Measurements from ENCODE around the gene FTL.

Gene FTL

DNA sequence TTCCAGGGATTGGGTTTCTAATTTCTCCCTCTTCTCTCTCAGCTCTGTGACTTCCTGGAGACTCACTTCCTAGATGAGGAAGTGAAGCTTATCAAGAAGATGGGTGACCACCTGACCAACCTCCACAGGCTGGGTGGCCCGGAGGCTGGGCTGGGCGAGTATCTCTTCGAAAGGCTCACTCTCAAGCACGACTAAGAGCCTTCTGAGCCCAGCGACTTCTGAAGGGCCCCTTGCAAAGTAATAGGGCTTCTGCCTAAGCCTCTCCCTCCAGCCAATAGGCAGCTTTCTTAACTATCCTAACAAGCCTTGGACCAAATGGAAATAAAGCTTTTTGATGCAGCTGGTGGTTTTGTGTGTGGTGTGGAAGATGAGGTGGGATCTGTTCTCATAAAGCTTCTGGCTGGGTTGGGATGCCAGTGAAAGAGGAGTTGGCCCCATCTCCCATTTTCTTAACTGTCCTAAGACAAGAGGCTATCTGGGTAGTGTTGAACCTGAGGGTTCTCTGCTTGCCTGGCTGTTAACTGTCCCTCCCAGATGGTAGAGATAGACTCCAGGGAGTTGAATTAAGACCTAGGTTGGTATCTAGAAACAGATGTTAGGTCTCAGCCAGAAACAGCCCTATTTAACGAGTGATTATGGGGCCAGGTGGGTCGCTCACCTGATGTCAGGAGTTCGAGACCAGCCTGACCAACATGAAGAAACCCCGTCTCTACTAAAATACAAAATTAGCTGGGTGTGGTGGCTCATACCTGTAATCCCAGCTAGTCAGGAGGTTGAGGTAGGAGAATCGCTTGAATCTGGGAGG lies 1.6 kb downstream of the FTL start:
- H3K4me3 ChIP-seq (ENCODE audit: low read depth, low read length): peak overlapping the region; percentile 99
- ChIA-PET CTCF (interaction anchor here (1.1 to 8.9 kb wide), 7 partner anchors 10 to 178 kb away, joined by 4 to 141 read pairs (median 8); no protein-coding TSS in a partner anchor), POLR2A (interaction anchor here (0.8 to 7.5 kb wide), 18 partner anchors 10 to 333 kb away, joined by 3 to 119 read pairs (median 6); partner anchors contain the start of genes BAX, GYS1, HSD17B14 and NUCB1)
- no peak for TF ChIP-seq CTCF (IDR thresholded peaks at IDR 0.05; ENCODE audit: insufficient read depth, low read length, missing control alignments)
- no peak for DNase-seq (ENCODE audit: low read depth, low spot score)

DNA sequence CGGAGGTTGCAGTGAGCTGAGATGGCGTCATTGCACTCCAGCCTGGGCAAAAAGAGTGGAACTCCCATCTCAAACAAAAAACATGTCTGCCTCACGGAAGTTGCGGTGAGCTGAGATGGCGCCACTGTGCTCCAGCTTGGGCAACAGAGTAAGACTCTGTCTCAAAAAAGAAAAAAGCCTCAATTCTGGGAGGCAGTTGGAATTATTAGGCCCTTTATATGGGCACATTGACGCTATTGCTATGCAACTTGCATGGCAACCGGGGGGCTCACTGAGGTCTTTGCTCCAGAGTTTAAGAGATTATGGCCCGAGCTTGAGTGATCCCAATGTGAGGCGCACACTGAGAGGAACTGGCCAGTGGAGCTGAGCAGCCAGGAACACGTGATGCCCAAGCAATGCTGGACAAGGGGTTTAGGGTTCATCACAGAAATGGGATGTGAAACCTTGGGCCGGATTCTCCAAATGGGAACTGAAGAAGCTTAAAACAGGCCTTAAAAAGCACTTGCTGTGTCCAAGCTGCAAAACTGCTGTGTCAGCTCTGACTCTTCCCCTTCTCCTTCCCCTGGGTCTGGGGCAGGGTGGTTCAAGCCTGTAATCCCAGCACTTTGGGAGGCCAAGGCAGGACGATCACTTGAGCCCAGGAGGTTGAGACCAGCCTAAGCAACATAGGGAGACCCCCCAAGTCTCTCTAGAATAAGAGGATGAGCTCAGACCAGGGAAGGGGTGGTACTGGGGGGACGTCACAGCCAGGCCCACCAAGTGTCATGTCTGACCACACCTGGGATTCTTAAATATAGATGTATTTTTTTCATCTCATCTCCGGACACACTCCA lies 2.5 kb downstream of the FTL start:
- ChIA-PET CTCF (interaction anchor here (0.6 to 8.9 kb wide), 7 partner anchors 9 to 179 kb away, joined by 3 to 141 read pairs (median 8); no protein-coding TSS in a partner anchor), POLR2A (interaction anchor here (0.6 to 7.5 kb wide), 15 partner anchors 9 to 179 kb away, joined by 3 to 119 read pairs (median 6); partner anchors contain the start of genes BAX, GYS1, HSD17B14 and NUCB1)
- no peak for TF ChIP-seq CTCF (IDR thresholded peaks at IDR 0.05; ENCODE audit: insufficient read depth, low read length, missing control alignments)
- peak overlapping the region; percentile 99 for H3K4me3 ChIP-seq (ENCODE audit: low read depth, low read length)
- DNase-seq (ENCODE audit: low read depth, low spot score): no peak

DNA sequence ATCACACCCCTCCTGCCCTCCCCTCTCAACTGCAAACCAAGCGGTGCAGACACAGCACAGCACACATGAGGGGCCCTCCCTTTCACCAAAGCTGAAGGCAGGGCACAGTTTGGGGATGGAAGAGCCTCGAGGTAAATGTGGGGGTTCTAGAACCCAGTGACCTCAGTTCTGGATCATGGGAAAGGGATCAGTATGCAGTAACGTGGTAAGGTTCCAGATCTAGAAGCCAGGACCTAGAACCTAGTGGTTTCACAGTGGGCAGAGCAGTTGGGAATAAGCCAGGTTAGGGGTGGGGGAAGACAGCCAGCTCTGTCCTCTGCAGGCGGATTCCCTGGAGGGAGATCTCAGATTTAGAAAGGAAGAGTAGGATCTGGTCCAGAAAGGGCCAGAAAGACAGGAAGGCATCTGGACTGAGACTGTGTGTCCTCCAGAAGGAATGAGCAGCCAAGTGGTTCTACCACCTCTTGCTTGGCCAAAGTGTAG lies 3.1 kb downstream of the FTL start:
- no peak for TF ChIP-seq CTCF (IDR thresholded peaks at IDR 0.05; ENCODE audit: insufficient read depth, low read length, missing control alignments)
- CTCF ChIA-PET: interaction anchor here (0.6 to 8.9 kb wide), 5 partner anchors 11 to 180 kb away, joined by 3 to 141 read pairs (median 8); no protein-coding TSS in a partner anchor
- no peak for DNase-seq (ENCODE audit: low read depth, low spot score)
- H3K4me3 ChIP-seq (ENCODE audit: low read depth, low read length): no peak overlapping the region
- POLR2A ChIA-PET: interaction anchor here (0.6 to 7.5 kb wide), 10 partner anchors 8 to 180 kb away, joined by 3 to 119 read pairs (median 8); partner anchors contain the start of genes BAX, GYS1, NUCB1 and PPP1R15A

- ChIA-PET POLR2A (interaction anchor here (1.8 to 7.5 kb wide), 2 partner anchors 10 to 93 kb away, joined by 7 to 119 read pairs; partner anchors contain the start of gene PPP1R15A), CTCF (interaction anchor here (2.7 to 8.9 kb wide), 3 partner anchors 24 to 180 kb away, joined by 35 to 141 read pairs (median 61); partner anchors contain the start of genes GYS1 and RUVBL2)
- TF ChIP-seq CTCF (IDR thresholded peaks at IDR 0.05; ENCODE audit: insufficient read depth, low read length, missing control alignments): no peak
- DNase-seq (ENCODE audit: low read depth, low spot score): no peak
- no peak overlapping the region for H3K4me3 ChIP-seq (ENCODE audit: low read depth, low read length)
Measured at GRCh38 chr19:48968813-48969218, 3.7 kb downstream of the FTL start.

- DNase-seq (ENCODE audit: low read depth, low spot score): no peak
- TF ChIP-seq CTCF (IDR thresholded peaks at IDR 0.05; ENCODE audit: insufficient read depth, low read length, missing control alignments): no peak
- ChIA-PET POLR2A (interaction anchor here (0.6 to 7.5 kb wide), 3 partner anchors 22 to 94 kb away, joined by 3 to 119 read pairs (median 3); partner anchors contain the start of gene PPP1R15A), CTCF (interaction anchor here (1.1 to 8.9 kb wide), 19 partner anchors 8 to 294 kb away, joined by 3 to 141 read pairs (median 9); partner anchors contain the start of genes BCAT2, GYS1, HSD17B14 and NUCB1)
- H3K4me3 ChIP-seq (ENCODE audit: low read depth, low read length): no peak overlapping the region
Measured at GRCh38 chr19:48969276-48970138, 4.4 kb downstream of the FTL start.
